D721Med (cell line): ENCODE results near the gene ATP6V1C2.

Experiments used
- DNase-seq: peaks from one replicate; pipeline ENCODE4 v3.0.0; 2011; ENCODE audit warnings: low spot score; ENCODE audit not compliant: insufficient read length
- FAIRE-seq: peaks from 2 replicates; lab custom pipeline; 2011; peaks lifted over from hg19 to GRCh38; lab: Jason Lieb, UNC
- TF ChIP-seq, protein P1 (sequence below): IDR thresholded peaks from 2 replicates; pipeline ENCODE4 v1.5.1; 2012; ENCODE audit warnings: mild to moderate bottlenecking, control low read depth; ENCODE audit not compliant: insufficient read depth; ENCODE audit errors: missing control alignments

The ATP6V1C2 gene

DNA sequence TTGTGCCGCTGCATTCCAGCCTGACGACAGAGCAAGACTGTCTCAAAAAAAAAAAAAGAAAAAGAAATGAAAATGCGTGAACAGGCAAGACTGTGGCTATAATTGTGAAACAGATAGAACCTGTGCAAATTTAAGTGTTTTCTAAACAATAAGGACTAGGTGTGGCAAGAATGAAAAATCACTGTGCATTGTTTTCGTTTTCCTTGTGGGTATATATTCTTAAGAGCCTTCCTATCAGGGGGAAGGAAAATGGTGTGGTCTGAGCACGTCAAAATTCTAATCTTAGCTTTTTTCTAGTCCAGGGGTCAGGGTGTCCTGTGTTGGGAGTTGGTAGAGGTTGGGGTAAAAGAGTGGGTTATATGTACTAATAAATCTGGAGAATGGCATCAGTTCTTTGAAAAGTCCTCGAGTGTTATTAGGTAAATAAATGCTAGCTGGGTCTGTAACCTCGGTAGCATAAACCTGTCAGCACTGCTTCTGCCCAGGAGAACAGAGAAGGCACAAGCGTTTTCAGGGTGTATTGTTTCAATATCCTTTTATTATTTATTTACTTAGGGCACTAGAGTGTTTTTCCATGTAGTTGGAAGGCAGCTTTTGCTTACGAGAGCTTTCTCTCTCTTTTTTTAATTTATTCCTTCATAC is 11.6 kb downstream of the ATP6V1C2 start:
- DNase-seq (no peak), FAIRE-seq (no peak)
- TF ChIP-seq, protein P1, sequence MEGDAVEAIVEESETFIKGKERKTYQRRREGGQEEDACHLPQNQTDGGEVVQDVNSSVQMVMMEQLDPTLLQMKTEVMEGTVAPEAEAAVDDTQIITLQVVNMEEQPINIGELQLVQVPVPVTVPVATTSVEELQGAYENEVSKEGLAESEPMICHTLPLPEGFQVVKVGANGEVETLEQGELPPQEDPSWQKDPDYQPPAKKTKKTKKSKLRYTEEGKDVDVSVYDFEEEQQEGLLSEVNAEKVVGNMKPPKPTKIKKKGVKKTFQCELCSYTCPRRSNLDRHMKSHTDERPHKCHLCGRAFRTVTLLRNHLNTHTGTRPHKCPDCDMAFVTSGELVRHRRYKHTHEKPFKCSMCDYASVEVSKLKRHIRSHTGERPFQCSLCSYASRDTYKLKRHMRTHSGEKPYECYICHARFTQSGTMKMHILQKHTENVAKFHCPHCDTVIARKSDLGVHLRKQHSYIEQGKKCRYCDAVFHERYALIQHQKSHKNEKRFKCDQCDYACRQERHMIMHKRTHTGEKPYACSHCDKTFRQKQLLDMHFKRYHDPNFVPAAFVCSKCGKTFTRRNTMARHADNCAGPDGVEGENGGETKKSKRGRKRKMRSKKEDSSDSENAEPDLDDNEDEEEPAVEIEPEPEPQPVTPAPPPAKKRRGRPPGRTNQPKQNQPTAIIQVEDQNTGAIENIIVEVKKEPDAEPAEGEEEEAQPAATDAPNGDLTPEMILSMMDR = no peak

DNA sequence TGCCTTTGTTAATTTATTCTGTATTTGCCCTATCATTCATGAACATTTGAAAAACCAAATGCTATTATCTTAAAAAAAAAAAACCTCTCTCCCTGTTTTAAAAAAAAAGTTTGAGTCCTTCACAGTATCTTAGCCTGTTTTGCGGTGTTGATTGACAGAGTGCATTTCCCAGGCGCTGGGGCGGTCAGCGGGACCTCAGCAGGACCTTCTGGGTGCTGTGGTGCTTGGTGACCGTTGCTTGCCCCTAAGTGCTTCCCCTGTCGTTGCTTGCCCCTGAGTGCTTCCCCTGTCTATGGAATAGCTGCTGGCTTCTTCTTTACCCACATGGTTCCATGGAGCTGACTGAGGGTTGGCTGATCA is 12.1 kb downstream of the ATP6V1C2 start:
- no peak for FAIRE-seq
- DNase-seq = no peak
- TF ChIP-seq, protein P1 = no peak

DNA sequence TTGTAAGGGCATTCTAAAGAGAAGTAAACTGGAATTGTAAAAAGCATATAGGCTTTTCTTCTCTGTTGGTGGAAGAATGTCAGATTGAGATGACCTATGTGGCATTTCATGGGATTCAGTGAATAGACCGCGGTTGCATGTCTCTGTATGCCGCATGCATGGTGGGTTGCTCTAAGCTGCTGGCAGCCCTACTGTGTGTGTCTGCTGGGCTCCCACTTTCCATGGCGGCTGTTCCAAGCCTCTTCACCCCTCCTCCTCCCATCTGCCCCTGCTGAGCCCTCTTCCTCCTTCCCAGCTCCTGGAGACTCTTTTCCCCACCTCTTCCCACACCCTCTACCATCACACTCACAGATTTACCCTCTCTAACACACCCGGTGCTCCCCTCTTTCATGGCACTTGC is 12.6 kb downstream of the ATP6V1C2 start:
- FAIRE-seq (no peak), DNase-seq (no peak)
- TF ChIP-seq, protein P1 = no peak

DNA sequence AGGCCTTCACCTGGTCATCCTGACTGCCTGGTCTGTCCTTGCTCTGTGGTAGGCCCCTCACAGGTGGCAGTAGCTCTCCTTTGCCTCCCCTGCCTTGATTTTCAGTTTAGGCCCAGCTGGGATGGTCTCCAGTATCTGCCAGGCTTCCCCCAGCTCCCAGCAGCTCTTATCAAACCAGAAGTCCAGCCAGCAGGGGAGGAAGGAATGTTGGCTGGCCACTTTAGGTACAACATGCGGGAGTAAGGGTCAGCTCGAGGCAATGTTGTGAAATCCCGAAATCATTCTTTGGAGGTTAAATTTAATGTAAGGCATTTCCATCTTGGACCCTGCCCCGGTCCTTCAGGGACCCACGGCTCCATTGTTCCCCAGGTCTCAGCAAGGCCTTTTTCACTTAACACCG is 16.8 kb downstream of the ATP6V1C2 start:
- FAIRE-seq (no peak), DNase-seq (no peak)

DNA sequence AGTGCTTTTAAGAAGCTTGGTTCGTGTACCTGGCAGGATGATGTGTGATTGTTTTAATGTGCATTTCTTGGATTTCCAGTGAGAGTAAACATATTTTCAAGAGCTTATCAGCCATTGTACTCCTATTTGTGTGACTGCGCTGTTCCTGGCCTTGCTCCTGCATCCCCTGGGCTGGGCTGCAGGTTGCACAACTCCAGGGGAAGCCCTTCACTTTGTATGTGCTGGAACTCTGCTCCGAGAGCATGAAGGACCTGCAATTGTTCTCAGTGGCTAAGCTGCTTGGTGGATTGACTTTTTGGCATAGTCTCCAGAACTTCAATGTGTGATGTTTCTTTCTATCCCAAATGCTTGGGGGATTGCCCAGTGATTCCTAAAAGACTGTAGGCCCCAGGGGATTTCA is 18.8 kb downstream of the ATP6V1C2 start:
- FAIRE-seq (no peak), DNase-seq (no peak)

More for the DNA sequence above, 16.8 kb downstream of the ATP6V1C2 start:
- TF ChIP-seq, protein P1 = no peak

DNA sequence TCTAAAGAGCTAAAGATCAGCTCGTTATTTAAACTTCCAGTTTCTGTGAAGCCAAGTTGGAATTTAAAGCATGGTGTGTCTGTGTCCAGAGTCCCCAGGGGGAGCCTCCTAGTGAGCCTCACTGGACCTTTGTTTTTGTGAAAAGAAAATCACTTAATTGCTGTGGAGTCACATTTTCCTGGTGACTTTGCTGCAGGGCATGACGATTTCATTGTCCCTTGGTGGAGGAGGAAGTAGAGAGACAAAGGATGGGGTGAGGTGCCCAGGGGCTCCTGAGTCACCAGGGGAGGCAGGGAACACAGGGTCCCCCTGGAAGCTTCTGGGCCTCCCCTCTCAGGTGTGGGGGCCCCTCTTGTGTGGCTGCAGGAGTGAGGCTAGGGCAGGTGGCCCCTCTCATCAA is 19.7 kb downstream of the ATP6V1C2 start:
- no peak for DNase-seq
- TF ChIP-seq, protein P1 = no peak
- FAIRE-seq = no peak

More for the DNA sequence above, 18.8 kb downstream of the ATP6V1C2 start:
- TF ChIP-seq, protein P1 = no peak

DNA sequence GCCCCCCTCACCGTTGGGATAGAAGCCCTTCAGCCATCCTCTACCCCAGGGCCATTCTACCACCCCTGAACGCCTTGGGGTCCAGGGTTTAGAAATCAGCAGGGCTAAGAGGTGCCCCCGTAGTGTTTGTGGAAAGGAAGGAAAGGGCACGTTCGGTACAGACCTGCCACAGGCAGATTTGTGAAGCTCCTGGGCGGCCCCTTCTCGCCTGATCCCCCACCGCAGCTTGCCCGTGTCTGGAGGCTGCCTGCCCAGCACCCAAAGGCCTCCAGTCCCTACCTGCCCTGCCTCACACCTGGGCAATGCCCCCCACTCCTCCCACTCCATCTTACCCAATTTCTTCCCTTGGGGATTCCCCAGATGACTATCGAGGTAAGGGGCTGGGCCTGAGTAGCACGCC is 21.2 kb downstream of the ATP6V1C2 start:
- no peak for DNase-seq
- FAIRE-seq = no peak
- TF ChIP-seq, protein P1 = no peak
